ENCODE measurements around the gene SLMAP. TPM values are rescaled to one million over a fixed set of nuclear protein-coding genes. Genes with fewer than 3 reads are reported as not detected.

Gene SLMAP
- total and polyA plus RNA-seq, 2 experiments from 2014 or later, result 32.1 to 73.0 TPM

DNA sequence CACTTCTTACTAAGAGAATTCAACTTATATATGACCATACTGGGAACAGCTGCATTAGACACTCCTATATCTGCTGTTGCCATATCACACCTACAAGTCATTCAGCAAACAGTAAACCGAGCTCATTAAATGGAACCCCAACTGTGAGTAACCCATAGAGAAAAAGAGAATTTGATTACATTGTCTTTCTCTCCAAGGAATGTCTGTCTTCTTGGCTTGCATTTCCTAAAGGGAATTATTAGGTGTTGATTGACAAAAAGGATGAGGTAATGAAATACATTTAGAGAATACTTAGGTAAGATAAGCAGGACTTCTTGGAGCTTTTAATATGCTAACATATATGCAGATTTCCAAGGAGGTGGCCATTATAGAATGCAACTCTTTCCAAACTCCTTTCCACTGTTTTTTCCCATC lies 76.8 kb downstream of the SLMAP start (continued):
- TF ChIP-seq, protein P1, sequence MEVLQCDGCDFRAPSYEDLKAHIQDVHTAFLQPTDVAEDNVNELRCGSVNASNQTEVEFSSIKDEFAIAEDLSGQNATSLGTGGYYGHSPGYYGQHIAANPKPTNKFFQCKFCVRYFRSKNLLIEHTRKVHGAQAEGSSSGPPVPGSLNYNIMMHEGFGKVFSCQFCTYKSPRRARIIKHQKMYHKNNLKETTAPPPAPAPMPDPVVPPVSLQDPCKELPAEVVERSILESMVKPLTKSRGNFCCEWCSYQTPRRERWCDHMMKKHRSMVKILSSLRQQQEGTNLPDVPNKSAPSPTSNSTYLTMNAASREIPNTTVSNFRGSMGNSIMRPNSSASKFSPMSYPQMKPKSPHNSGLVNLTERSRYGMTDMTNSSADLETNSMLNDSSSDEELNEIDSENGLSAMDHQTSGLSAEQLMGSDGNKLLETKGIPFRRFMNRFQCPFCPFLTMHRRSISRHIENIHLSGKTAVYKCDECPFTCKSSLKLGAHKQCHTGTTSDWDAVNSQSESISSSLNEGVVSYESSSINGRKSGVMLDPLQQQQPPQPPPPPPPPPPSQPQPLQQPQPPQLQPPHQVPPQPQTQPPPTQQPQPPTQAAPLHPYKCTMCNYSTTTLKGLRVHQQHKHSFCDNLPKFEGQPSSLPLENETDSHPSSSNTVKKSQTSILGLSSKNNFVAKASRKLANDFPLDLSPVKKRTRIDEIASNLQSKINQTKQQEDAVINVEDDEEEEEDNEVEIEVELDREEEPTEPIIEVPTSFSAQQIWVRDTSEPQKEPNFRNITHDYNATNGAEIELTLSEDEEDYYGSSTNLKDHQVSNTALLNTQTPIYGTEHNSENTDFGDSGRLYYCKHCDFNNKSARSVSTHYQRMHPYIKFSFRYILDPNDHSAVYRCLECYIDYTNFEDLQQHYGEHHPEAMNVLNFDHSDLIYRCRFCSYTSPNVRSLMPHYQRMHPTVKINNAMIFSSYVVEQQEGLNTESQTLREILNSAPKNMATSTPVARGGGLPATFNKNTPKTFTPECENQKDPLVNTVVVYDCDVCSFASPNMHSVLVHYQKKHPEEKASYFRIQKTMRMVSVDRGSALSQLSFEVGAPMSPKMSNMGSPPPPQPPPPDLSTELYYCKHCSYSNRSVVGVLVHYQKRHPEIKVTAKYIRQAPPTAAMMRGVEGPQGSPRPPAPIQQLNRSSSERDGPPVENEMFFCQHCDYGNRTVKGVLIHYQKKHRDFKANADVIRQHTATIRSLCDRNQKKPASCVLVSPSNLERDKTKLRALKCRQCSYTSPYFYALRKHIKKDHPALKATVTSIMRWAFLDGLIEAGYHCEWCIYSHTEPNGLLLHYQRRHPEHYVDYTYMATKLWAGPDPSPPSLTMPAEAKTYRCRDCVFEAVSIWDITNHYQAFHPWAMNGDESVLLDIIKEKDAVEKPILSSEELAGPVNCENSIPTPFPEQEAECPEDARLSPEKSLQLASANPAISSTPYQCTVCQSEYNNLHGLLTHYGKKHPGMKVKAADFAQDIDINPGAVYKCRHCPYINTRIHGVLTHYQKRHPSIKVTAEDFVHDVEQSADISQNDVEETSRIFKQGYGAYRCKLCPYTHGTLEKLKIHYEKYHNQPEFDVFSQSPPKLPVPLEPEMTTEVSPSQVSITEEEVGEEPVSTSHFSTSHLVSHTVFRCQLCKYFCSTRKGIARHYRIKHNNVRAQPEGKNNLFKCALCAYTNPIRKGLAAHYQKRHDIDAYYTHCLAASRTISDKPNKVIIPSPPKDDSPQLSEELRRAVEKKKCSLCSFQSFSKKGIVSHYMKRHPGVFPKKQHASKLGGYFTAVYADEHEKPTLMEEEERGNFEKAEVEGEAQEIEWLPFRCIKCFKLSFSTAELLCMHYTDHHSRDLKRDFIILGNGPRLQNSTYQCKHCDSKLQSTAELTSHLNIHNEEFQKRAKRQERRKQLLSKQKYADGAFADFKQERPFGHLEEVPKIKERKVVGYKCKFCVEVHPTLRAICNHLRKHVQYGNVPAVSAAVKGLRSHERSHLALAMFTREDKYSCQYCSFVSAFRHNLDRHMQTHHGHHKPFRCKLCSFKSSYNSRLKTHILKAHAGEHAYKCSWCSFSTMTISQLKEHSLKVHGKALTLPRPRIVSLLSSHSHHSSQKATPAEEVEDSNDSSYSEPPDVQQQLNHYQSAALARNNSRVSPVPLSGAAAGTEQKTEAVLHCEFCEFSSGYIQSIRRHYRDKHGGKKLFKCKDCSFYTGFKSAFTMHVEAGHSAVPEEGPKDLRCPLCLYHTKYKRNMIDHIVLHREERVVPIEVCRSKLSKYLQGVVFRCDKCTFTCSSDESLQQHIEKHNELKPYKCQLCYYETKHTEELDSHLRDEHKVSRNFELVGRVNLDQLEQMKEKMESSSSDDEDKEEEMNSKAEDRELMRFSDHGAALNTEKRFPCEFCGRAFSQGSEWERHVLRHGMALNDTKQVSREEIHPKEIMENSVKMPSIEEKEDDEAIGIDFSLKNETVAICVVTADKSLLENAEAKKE (CRISPR knock-in tag; IDR thresholded peaks at IDR 0.05), result no peak
- no peak for TF ChIP-seq JUNB (IDR thresholded peaks at IDR 0.05; ENCODE audit: unreplicated experiment)
- TF ChIP-seq CREB1 (CRISPR knock-in tag; IDR thresholded peaks at IDR 0.05; ENCODE audit: low read depth), result no peak
- TF ChIP-seq NANOG (IDR thresholded peaks at IDR 0.05; ENCODE audit: borderline replicate concordance), result peak; percentile 63; the same call in 1 of the 2 replicates
- TF ChIP-seq ZNF114 (CRISPR knock-in tag; IDR thresholded peaks at IDR 0.05), result no peak

DNA sequence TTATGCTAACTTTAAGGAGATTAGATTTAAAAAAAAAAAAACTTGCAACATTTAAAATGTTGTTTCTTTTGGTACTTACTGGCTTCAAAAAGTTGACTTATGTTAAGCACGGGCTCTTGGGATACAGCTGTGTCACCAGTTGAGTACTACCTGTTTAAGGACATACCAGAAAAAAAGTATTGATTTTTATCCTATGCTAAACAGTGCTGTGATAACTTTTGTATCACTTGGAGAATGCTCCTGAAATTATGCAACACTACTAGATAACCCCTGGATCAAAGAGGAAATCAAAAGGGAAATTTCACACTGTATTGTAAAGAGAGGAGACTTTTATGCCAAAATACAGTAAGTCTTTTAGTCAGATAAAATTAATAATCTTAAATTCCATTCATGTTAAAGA lies 77.7 kb downstream of the SLMAP start:
- Histone ChIP-seq H2AFZ (no peak overlapping the region), H3K4me1 (ENCODE audit: insufficient read depth) (peaks cover 35% of the 10 kb centered on the region), H3K27me3 (ENCODE audit: insufficient read depth) (no peaks in the 10 kb centered on the region), H3K36me3 (ENCODE audit: insufficient read depth) (no peaks in the 10 kb centered on the region), H3K4me2 (peak overlapping the region; percentile 6), H3K4me3 (no peak overlapping the region), H3F3A (replicated peaks; ENCODE audit: low read depth) (no peaks in the 10 kb centered on the region), H3K27ac (ENCODE audit: low read depth) (peak overlapping the region; percentile 75), H3K79me2 (replicated peaks; ENCODE audit: insufficient read depth) (peaks cover 11% of the 10 kb centered on the region), H4K20me1 (replicated peaks; ENCODE audit: insufficient read depth) (no peaks in the 10 kb centered on the region), H3K9me2 (ENCODE audit: insufficient read depth) (no peaks in the 10 kb centered on the region)
- H3K27me3 Mint-ChIP-seq (ENCODE audit: insufficient read depth, low read depth, poor library complexity), result peaks cover 2% of the 10 kb centered on the region
- no peaks in the 10 kb centered on the region for H3K36me3 Mint-ChIP-seq (ENCODE audit: low read depth)
- DNase-seq (ENCODE audit: low spot score), result no peak
- no peak for TF ChIP-seq CREB1 (CRISPR knock-in tag; IDR thresholded peaks at IDR 0.05; ENCODE audit: low read depth)
- TF ChIP-seq, protein P2, sequence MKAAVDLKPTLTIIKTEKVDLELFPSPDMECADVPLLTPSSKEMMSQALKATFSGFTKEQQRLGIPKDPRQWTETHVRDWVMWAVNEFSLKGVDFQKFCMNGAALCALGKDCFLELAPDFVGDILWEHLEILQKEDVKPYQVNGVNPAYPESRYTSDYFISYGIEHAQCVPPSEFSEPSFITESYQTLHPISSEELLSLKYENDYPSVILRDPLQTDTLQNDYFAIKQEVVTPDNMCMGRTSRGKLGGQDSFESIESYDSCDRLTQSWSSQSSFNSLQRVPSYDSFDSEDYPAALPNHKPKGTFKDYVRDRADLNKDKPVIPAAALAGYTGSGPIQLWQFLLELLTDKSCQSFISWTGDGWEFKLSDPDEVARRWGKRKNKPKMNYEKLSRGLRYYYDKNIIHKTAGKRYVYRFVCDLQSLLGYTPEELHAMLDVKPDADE (IDR thresholded peaks at IDR 0.05), result no peak
- TF ChIP-seq STAT1 (IDR thresholded peaks at IDR 0.05; ENCODE audit: unreplicated experiment), result no peak
- 0 out of 2 replicates have a peak overlapping the region, but pooled peaks have one; percentile 37 for H3K27ac Mint-ChIP-seq
- no peak overlapping the region for H3K4me3 Mint-ChIP-seq
- no peaks in the 10 kb centered on the region for H3K9me3 Mint-ChIP-seq
- ATAC-seq, result no peak
- H3K4me1 Mint-ChIP-seq, result peaks cover 41% of the 10 kb centered on the region
